ENCODE measurements around the gene PANK1. TPM values are rescaled to one million over a fixed set of nuclear protein-coding genes. Genes with fewer than 3 reads are reported as not detected.

The PANK1 gene
- total RNA-seq, 1 donor from 2014 or later, result 6.0 TPM

Other genes with a start within 250 kb of the PANK1 start
- gene IFIT5, start 230.7 kb downstream of the PANK1 start, total RNA-seq, result 12.4 and 20.3 TPM in 2 replicates
- 0.14 and 0.34 TPM in 2 replicates for gene SLC16A12, start 109.6 kb downstream of the PANK1 start, total RNA-seq
- 7.0 and 23.5 TPM in 2 replicates for gene KIF20B, start 56.3 kb upstream of the PANK1 start, total RNA-seq

All from dermis blood vessel endothelial cell (primary cell).